22Rv1 (cell line): Measurements from ENCODE around the gene CAMTA1.

Source experiments
- CTCF ChIP-seq: fragments of 450-650 bp; IDR thresholded peaks from 2 replicates; pipeline ENCODE4 v1.5.1; 2017; ENCODE audit warnings: mild to moderate bottlenecking
- ZFX ChIP-seq: fragments of 450-650 bp; IDR thresholded peaks from 2 replicates; pipeline ENCODE4 v1.6.1; 2017; ENCODE audit warnings: antibody characterized with exemption, borderline replicate concordance

GRCh38 chr1:7295946-7296345 lies 510.7 kb downstream of the CAMTA1 start:
- no peak for TF ChIP-seq CTCF
- TF ChIP-seq ZFX = no peak
